ENCODE data around the gene CIB2.

The CIB2 gene

DNA sequence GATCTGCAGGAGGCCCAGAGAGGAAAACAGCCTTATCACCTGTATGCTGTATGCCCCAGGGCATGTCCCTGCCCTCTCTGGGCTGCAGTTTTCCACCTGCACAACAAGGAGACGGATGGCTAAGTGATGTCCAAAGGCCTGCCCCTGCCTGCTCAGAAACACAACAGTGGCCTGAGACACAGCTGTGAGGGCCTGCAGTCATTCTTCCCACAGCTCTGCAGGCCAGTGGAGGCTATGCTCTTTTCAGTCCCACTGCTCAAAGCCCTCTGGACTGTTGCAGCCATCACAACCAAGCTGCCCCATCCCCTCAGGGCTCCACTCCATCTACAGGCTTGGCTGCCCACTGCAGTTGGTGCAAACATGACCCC is 48.5 kb downstream of the CIB2 start:
- DNase-seq, result no peak

DNA sequence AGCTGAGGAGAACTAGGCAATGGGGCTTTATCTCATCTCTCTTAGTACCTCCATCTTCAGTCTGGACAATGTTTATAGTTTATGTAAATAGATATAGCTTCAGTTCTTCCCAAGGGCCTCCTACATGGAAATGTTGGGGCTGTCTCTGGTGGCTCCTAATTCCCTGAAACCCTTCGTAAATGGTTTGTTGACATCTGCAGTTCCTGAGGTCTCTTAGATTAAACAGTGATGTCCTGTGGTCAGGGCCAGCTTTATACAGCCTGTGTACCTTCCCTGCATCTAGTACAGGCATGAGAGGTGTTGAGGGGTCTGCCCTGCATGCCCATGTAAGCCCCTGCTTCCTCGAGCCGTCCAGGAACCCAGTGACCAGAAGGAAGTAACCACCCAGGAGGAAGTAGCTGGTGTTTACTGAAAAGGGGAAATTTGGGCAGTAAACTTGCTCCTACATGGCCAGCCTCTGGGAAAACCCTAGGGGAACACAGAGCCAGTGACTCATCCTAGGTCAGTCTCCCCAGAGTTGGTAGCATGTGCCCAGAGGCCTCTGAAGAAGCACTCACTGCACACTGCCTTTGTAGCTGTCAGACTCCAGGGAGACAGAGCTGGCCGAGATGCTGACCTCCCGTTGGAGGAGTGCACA is 49.0 kb downstream of the CIB2 start:
- no peak for DNase-seq

DNA sequence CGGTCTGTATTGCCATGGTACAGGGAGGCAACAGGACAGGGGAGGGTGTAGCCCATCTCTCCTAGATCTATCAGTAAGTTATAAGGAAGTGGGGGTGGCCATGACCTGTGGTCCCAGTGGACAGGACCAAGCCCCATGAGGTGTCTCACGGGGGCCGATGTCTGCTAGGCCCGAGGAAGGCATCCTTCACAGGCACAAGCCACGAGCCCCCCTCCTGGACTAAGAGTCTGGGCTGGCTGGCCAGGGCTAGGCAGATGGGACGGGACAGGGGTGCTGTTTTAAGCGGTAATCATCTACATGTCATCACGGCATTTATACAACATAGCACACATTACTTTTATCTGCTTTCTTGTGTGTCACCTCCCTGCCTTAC is 51.2 kb downstream of the CIB2 start:
- no peak for DNase-seq

DNA sequence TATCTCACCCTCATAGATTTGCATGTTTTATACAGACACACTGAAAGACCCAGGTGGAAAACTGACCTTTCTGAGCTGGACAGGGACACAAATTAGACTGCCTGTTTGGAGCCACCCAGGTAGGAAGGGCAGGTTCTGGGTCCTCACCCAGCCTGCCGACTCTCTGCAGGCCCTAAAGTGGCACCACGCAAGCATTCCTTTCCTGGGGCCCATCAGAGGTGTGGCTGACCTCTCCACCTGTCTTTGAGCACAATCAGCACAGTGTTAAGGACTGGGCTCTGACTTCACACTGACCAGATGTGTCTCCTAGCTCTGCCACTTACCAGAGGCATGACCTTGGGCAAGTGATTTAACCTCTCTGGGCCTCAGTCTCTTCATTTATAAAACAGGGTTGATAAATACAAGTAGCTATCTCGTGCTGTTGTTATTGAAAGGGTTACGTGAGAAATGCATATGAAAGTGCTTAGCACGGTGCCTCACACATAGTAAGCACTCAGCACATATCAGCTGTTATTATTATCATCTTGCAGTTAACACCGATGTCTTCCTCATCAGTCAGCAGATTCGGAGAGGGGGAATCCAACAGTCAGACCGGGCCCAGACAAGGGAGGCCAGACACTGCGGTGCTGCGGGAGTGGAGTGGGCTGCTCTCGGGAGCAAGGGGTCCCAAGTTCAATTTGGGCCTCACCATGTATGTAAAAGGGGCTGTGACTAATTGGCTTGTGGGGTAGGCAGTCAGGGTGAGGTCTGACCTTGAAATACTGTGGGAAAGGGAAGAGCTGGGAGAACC is 51.8 kb downstream of the CIB2 start:
- DNase-seq, result no peak

DNA sequence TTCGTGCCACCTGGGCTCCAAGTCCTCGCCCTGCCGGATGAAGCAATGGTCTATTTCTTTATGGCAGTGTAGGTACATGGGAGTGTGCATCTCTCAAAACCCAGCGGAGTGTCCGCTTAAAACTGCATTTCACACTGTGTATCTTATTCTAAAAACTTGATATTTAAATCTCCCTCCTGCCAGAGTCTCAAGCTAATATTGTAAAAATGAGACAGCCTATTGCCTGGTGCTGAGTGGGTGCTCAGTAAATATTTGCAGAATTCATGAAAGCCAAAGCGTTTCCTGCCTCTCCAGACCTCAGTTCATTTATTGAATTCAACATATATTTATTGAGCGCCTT is 53.4 kb downstream of the CIB2 start:
- DNase-seq, result no peak

DNA sequence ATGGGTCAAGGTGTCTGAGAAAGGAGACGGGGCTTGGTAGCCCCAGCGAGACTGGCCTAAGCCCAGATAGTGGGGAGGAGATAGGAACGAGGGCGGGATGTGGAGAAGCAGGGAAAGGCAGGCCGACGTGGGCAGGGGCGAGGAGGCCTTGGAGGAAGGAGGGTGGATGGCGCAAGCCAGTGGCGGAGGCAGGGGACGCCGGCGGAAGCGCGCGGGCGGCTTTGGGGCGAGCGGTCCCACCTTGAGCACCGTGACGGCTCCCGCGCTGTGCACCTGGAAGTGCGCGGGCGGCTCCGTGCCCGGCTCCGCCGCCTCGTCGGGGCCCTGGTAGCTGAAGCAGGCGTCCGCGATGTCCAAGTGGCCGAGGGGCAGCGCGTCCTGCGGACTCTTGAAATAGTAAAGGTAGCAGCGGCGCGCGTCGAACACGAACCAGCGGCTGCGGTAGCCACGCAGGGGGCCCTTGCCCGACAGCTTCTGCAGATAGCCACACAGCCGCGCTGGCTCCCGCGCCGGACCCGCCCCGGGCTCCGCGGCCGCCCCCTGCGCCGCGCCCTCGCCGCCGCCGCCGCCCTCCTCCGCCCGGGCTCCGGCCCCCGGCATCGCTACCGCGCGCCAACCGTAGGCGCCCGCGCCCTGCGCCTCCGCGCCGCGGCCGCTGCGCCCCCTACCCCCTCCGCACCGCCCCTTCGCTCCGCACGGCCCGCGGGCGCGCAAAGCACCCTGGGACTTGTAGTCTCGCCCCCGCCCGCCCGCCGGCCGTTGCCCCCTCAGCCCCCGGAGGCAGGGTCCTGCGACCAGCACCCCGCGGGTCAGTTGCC is 54.0 kb downstream of the CIB2 start, which contains the start of gene TBC1D2B:
TBC1D2B (minus strand) TSS at position 659 of the 818 bp plus-strand sequence; CDS start at position 600, 59 bp downstream.
- DNase-seq, result peak; percentile 67 to 76

DNA sequence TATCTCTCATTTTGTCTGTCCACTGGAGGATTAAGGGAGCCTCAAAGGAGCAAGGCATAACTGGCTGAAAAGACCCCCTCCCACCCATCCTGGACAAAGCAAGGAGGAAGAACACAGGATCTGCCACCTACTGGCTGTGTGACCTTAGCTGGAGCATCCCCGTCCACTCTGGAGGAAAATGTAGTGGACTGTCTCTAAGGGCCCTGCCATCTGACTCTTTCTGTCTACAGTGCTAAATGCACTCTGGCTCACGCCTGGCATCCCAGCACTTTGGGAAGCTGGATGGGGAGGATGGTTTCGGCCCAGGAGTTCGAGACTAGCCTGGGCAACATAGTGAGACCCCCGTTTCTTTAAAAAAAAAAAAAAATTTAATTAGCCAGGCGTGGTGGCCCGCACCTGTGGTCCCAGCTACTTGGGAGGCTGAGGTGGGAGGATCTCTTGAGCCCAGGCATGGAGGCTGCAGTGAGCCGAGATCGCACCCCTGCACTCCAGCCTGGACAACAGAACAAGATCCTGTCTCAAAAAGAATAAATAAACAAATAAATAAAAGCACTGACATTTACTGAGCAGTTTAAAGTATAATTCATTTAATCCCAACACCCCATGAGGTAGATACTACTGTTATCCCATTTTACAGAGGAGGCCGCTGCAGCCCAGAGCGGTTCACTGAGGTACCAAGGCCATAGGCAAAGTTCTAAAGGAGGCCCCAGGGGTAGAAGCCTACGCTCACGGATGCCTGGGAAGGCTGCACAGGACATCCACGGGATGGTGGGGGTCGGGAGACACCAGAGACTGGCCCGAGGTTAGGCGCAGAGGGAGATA is 54.8 kb downstream of the CIB2 start:
- DNase-seq, result peak in 1 of 2 experiments; percentile 16

DNA sequence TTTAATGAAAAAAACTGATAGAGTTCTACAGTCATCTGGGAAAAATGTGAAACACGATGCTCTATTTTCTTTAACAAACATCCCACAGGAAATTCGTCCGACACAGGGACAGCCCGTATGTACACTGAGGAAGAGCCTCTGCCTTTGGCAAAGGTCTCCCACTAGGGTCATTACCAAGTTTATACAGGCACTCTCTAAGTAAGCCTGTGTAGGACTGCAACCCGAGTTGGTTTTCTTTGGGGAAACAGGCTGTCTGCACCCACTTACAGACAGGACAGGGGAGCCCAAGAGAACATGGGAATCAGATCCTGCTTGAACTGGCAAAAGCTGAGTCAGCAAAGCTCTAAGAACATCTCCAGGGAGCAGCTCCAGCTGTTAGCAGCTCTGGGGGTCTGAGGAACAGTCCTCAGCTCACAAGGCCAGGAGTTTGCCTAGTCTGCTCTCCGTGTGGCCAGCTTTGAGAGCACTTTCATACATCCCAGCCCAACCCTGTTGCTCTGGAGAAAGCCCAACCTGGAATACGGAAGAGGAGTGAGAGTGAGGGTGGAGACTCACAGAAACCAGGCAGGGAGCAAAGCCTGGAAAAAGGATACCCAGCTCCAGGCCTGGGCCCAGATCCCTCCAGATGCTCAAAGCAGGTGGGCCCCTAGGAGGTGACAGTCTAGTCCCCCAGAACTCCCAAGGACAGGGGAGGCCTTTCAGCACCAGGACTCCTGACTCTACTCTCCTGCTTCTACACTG is 55.6 kb downstream of the CIB2 start:
- DNase-seq, result no peak

DNA sequence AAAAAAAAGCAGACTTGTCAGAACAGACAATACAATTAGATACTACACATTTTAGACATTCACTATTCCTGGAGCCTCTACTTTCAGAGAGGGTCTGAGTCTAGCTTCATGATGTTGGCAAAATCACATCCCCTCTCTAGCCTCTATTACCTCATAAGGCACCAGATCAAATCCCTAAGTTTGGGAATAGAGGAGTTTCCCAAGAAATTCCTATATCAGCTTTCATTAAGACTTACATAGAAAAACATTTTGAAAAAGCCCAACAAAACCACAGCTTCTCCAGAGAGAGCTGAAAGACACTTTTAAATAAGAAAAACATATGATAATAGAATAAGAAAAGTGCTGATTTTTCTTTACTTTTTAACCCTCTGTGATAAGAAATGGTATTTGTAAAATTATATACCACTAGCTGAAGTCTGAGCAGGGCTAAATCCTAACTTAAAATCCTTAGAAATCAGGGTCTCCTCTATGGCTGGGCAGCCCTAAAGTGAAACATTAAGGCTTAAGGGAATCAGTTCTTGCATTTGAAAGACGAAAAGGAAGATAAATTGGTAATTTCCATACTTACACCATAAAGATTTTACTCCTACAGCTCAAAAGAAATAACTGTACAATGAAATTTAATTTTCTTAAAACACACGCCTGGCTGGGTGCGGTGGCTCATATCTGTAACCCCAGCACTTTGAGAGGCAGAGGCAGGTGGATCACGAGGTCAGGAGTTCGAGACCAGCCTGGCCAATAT is 58.0 kb downstream of the CIB2 start:
- no peak for DNase-seq

DNA sequence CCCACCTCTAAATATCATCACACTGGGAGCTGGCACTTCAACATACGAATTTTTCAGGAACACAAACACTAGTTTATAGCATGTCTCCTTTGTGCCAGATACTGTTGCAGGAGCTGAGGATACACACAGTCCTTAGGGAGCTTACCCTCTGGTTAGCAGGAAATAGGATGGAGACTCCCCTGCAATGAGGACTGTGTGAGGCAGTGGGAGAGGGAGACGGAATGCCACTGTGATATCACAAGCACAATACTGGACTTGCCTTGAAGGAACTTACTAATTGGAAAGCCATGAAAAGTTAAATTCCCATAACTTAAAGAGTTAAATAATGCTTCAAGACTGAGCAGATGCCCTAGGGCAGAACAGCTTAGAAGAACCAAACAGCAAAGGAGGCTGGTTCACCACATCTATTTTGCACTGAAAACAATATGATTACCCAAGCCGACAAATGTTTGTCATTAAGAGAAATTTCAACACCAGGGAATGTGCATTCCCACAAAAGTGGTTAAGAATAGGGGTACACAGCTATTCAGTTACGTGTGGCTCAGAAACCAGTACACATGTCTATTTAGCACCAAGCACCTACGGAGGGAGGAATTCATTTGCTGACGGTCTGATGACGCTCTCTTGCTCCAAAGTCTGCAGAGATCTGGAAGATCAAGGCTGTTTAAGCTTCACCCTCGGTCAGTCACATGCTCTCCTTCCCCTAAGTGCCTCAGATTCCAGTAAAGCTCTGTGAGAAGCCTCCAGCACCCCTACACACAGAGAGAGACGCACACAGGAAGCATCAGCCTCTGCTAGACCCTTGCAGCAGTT is 59.0 kb downstream of the CIB2 start:
- DNase-seq, result peak in 1 of 2 experiments; percentile 70

DNA sequence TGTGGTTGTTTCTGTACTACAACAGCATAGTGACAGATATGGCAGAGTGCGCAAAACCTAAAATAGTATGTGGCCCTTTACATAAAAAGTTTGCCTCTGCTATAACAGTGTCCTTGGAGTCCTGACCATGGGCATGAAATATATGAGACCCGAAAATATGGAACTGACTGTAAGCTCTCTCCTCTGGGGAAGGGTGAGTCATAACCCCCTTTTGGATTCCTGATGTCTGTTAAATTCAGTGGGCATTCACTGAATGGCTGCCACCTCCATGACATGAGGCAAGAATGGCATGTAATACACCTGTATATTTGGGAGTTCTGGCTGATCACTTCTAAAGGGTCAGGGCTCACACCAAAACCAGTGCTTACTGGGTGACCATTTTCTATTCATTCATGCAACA is 59.9 kb downstream of the CIB2 start:
- no peak for DNase-seq

DNA sequence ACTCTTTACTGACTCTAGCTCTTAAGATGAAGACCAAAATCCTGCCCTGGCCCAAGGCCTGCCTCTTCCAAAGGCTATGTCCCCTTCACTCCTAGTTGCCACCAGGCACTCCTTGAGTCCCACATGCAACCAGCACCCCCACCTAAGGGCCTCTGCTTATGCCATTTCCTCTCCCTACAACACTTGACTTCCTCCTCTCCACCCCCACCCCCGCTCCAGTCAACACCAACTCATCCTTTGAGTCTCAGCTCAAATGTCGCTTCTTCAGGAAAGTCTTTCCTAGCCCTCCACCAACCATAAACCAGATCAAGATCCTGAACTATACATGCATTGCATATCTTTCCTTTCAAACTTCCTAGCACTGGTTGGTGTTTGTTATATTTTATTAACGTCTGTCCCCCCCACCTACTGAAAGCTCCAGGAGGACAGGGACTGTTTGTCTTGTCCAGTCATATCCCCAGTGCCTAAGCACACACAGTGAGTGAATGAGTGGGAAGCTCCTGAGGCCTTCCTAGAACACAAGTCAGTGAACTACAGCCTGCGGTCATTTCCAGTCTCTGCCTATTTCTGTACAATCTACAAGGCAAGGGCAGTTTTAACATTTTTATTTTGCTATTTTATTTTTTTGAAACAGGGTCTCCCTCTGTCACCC is 61.1 kb downstream of the CIB2 start:
- peak in 1 of 2 experiments; percentile 54 for DNase-seq

DNA sequence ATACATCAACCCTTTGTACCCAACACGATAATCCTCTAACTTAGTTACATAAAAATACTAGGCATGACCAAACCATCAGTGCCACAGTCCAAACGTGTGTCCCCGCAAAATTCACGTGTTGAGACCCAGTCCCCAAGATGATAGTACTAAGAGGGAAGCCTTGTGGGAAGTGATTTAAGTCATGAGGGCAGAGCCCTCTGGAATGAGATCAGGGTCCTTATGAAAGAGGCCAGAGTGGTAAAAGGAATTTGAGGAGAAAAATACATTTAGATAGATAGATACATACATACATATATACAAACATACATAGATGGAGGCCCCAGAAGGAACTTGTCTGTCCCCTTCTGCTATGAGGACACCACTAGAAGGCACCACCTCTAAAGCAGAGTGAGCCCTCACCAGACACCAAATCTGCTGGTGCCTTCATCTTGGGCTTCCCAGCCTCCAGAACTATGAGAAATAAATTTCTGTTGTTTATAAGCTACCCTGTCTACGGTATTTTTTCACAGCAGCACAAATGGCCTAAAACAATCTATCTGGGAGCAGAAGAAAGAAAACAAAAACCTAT is 61.7 kb downstream of the CIB2 start:
- no peak for DNase-seq

DNA sequence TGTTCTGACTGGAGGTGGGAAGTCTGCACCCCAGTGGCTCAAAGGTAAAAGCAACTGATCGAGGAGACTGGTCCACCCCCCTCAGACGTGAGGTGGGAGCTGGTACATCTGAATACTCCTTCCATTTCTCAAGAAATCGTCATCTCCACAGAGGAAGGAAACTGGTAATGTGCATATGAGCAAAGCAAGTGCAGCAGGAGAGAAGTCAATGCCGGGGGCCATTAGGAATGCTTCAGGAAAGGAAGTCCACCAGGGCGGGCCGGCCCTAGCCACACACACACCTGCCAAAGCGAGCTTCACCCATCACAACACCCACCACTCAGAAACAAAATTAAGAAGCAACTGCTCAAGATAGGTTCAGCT is 62.2 kb downstream of the CIB2 start:
- DNase-seq, result peak in 1 of 2 experiments; percentile 30

DNA sequence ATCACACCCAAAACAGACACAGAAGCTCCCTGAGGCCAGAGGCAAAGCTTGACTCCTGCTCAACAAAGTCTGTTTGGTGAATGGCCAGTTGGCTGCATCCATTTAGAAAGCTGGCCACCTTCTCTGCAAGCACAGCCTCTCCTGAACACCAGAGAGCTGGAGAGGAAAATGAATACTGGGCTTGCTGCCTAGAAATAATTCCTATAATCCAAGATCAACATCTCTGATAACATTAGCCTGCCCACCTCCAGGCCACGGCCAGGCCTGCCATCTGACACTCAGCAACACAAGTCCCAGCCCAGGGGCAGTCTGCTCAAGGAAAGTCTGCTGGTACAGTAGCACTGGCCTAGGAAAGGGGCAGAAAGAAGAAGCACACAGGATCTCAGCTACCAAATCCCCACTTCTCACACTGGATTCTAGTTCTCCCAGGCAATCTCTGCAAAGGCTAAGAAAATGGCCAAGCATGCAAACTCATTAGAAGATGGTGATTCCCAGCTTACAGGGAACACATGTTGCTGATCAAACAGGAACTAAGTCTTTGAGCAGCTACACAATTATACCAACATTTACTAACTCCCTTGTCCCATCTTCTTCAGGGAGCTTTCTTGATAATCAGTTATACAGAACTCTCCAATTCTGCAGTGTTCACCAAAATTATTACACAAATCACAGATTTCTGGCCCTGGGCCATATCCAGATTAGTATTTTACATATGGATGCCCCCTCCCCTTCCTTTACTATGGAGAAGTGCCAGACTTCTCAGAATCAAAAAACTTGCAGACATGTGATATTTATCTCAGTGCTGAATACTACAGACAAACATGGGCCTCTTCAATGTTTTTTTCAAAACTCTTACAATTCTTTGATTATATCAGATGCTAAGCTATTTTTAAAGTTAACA is 63.7 kb downstream of the CIB2 start:
- DNase-seq, result no peak

DNA sequence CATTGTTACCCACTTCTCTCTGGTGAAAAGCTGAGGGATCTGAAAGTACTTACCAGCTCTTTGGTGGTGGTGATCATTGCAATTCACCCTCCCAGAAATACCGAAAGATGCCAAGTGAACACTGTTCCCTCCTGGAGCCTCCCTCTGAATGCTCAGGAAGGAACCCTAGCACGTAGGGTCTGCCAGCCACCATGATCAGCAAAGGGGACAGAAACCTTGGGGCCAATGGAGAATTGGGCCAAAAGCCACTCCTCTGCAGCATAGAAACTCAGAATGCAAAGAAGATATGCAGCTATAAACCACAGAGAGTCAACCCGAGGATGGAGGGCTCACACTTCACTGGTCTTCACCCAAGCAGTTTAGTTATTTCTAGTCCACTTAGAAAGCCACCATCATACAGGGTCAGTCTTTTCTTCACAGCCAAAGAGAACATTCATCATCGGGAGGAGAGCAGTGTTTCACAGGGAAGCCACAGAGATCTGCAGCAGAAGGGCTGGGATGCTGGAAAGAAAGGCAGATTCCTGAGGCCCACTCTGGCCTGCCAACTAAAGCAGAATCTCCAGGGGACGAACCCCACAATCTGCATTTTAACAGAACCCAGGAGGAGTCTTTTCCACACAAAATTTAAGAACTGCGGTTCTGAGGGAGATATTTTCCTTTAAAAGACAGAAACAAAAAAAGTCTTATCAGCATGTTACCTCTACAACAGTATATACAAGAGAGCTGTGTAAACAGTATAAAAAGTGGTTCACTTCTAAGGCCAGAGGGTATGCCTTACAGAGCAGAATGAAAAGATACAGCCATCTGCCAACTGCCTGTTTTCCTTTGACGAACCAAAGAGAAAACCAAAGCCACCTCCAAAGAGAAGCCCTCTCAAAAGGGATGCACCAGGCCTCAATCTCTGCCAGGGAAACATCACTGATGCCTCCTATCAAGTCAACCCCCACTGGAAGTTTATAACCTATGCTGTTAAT is 65.0 kb downstream of the CIB2 start:
- no peak for DNase-seq

DNA sequence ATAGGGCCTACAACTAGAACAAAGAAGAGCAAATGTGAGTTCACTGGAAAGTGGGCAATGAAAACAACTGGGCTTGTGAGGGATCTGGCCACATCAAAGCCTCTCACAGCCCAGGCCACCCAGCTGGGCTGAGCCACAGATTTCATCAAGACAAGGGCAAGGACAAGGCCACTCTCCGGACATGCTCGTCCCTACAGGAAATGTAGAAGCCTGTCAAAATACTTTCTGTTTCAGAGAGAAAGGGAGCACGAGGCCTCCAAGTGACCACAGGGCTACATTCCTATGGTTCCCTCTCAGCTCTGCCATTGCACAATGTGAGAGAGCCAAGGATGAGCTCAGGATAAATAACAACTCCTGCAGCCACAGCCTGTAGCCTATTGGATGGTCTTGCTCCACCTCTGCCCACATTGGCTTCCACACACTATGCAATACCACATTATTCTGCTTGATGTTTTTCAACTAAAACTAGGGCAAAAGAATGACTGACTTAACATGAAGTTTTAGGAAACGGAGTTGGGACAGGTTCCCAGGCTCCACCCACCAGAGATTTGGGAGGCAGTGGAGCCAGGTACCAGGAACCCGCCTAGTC is 65.9 kb downstream of the CIB2 start:
- no peak for DNase-seq

All from stimulated activated CD4-positive, alpha-beta T cell treated with anti-CD3 and anti-CD28 coated beads, Interleukin-4, amount 100 ng/mL, for 4 hours (primary cell).